ENCODE measurements around the gene MN1.

The MN1 gene

DNA sequence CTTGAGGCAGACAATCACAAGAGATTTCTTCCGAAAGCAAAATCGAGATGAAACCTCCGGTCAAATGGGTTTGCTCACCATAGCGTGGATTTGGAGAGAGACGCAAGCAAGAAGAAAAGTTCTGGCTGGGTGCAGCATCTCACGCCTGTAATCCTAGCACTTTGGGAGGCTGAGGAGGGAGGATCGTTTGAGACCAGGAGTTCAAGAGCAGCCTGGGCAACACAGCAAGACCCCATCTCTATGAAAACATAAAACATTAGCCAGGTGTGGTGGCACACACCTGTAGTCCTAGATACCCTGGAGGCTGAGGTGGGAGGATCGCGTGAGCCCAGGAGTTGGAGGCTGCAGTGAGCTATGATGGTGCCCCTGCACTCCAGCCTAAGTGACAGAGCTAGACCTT is 24.4 kb downstream of the MN1 start:
- H3K36me3 ChIP-seq (ENCODE audit: control insufficient read depth, low read length), result no peaks in the 10 kb centered on the region
- H3K27me3 ChIP-seq (ENCODE audit: control insufficient read depth, low read length), result no peaks in the 10 kb centered on the region
- TF ChIP-seq CTCF (IDR thresholded peaks at IDR 0.05; ENCODE audit: low read depth, low read length, poor library complexity, severe bottlenecking) (no peak), EZH2phosphoT487 (IDR thresholded peaks at IDR 0.05; ENCODE audit: borderline replicate concordance, low read length) (no peak)
- no peaks in the 10 kb centered on the region for H3K9me2 ChIP-seq (replicated peaks; ENCODE audit: control insufficient read depth, low read length)
- H4K20me1 ChIP-seq (ENCODE audit: control insufficient read depth, insufficient read depth, low read depth, low read length), result no peaks in the 10 kb centered on the region
- H3K4me2 ChIP-seq (ENCODE audit: low read length), result no peak overlapping the region
- H3K9me3 ChIP-seq (ENCODE audit: control insufficient read depth, insufficient read depth, low read length), result no peaks in the 10 kb centered on the region
- H3K27ac ChIP-seq (ENCODE audit: low read depth, low read length), result no peak overlapping the region
- H3K4me1 ChIP-seq (ENCODE audit: control insufficient read depth, low read length), result no peaks in the 10 kb centered on the region
- H3K79me2 ChIP-seq (ENCODE audit: control insufficient read depth, low read length), result no peaks in the 10 kb centered on the region
- H3K4me3 ChIP-seq (ENCODE audit: low read length), result no peak overlapping the region
- H3F3A ChIP-seq (ENCODE audit: control insufficient read depth, insufficient read depth), result no peaks in the 10 kb centered on the region

DNA sequence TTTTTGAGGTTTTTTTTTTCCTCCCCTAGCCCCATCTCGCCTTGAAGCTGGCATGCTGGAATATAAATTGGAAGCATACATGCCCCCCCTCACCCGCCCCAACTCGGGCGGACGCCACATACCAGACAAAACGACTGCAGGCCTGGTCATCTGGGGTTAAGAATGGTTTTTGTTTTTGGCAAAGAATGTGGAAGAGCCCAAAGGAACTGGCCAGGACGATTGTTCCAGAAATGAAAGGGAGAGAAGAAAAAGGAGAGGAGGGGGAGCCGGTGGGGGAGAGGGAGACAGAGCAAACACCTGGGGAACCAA is 25.0 kb downstream of the MN1 start:
- no peak overlapping the region for H3K4me2 ChIP-seq (ENCODE audit: low read length)
- no peaks in the 10 kb centered on the region for H3K9me3 ChIP-seq (ENCODE audit: control insufficient read depth, insufficient read depth, low read length)
- no peaks in the 10 kb centered on the region for H3F3A ChIP-seq (ENCODE audit: control insufficient read depth, insufficient read depth)
- TF ChIP-seq EZH2phosphoT487 (IDR thresholded peaks at IDR 0.05; ENCODE audit: borderline replicate concordance, low read length) (no peak), CTCF (IDR thresholded peaks at IDR 0.05; ENCODE audit: low read depth, low read length, poor library complexity, severe bottlenecking) (no peak)
- no peak overlapping the region for H3K27ac ChIP-seq (ENCODE audit: low read depth, low read length)
- no peaks in the 10 kb centered on the region for H3K36me3 ChIP-seq (ENCODE audit: control insufficient read depth, low read length)
- H3K79me2 ChIP-seq (ENCODE audit: control insufficient read depth, low read length), result no peaks in the 10 kb centered on the region
- no peaks in the 10 kb centered on the region for H4K20me1 ChIP-seq (ENCODE audit: control insufficient read depth, insufficient read depth, low read depth, low read length)
- no peaks in the 10 kb centered on the region for H3K9me2 ChIP-seq (replicated peaks; ENCODE audit: control insufficient read depth, low read length)
- no peaks in the 10 kb centered on the region for H3K27me3 ChIP-seq (ENCODE audit: control insufficient read depth, low read length)
- H3K4me1 ChIP-seq (ENCODE audit: control insufficient read depth, low read length), result no peaks in the 10 kb centered on the region
- H3K4me3 ChIP-seq (ENCODE audit: low read length), result no peak overlapping the region

- H3K9me2 ChIP-seq (replicated peaks; ENCODE audit: control insufficient read depth, low read length), result no peaks in the 10 kb centered on the region
- no peak overlapping the region for H3K4me3 ChIP-seq (ENCODE audit: low read length)
Observed at GRCh38 chr22:27775758-27776649, 25.6 kb downstream of the MN1 start.

More at GRCh38 chr22:27775758-27776649, 25.6 kb downstream of the MN1 start:
- H4K20me1 ChIP-seq (ENCODE audit: control insufficient read depth, insufficient read depth, low read depth, low read length), result no peaks in the 10 kb centered on the region
- H3K9me3 ChIP-seq (ENCODE audit: control insufficient read depth, insufficient read depth, low read length), result no peaks in the 10 kb centered on the region
- no peak overlapping the region for H3K27ac ChIP-seq (ENCODE audit: low read depth, low read length)
- no peaks in the 10 kb centered on the region for H3K27me3 ChIP-seq (ENCODE audit: control insufficient read depth, low read length)
- no peaks in the 10 kb centered on the region for H3K36me3 ChIP-seq (ENCODE audit: control insufficient read depth, low read length)
- no peaks in the 10 kb centered on the region for H3F3A ChIP-seq (ENCODE audit: control insufficient read depth, insufficient read depth)
- TF ChIP-seq CTCF (IDR thresholded peaks at IDR 0.05; ENCODE audit: low read depth, low read length, poor library complexity, severe bottlenecking) (no peak), EZH2phosphoT487 (IDR thresholded peaks at IDR 0.05; ENCODE audit: borderline replicate concordance, low read length) (no peak)
- no peaks in the 10 kb centered on the region for H3K79me2 ChIP-seq (ENCODE audit: control insufficient read depth, low read length)
- H3K4me2 ChIP-seq (ENCODE audit: low read length), result no peak overlapping the region
- no peaks in the 10 kb centered on the region for H3K4me1 ChIP-seq (ENCODE audit: control insufficient read depth, low read length)

Measured in DOHH2 (cell line).